DND-41 (cell line): ENCODE measurements around the gene PXMP4.

Experiments
- CTCF ChIP-seq: IDR thresholded peaks from 2 replicates; pipeline ENCODE4 v1.5.1; 2012; ENCODE audit warnings: borderline replicate concordance, low read length, moderate library complexity, mild to moderate bottlenecking; ENCODE audit not compliant: poor library complexity, severe bottlenecking; ENCODE audit errors: extremely low read depth
- EZH2 ChIP-seq: IDR thresholded peaks from 3 replicates; pipeline ENCODE4 v1.6.1; 2012; ENCODE audit warnings: borderline replicate concordance, low read depth, mild to moderate bottlenecking, moderate library complexity, low read length, inconsistent platforms; ENCODE audit not compliant: severe bottlenecking

- TF ChIP-seq EZH2 (no peak), CTCF (no peak)
These were observed 39.4 kb downstream of the PXMP4 start for GRCh38 chr20:33680686-33681085.
